HG03025 (cell line): Measurements from ENCODE around the gene SLC6A6.

Experiments used
- ATAC-seq: cut with Tn5 transposase; IDR thresholded peaks from one replicate; pipeline ENCODE4 v1.9.1; 2021; ENCODE audit warnings: mild to moderate bottlenecking, moderate library complexity; ENCODE audit not compliant: unreplicated experiment, low FRiP score

The SLC6A6 gene

GRCh38 chr3:14414846-14415464, 12.5 kb downstream of the SLC6A6 start:
- no peak for ATAC-seq

GRCh38 chr3:14415501-14415900, 13.1 kb downstream of the SLC6A6 start:
- ATAC-seq, result no peak

- ATAC-seq, result no peak
These were observed 14.0 kb downstream of the SLC6A6 start for GRCh38 chr3:14416453-14416852.

DNA sequence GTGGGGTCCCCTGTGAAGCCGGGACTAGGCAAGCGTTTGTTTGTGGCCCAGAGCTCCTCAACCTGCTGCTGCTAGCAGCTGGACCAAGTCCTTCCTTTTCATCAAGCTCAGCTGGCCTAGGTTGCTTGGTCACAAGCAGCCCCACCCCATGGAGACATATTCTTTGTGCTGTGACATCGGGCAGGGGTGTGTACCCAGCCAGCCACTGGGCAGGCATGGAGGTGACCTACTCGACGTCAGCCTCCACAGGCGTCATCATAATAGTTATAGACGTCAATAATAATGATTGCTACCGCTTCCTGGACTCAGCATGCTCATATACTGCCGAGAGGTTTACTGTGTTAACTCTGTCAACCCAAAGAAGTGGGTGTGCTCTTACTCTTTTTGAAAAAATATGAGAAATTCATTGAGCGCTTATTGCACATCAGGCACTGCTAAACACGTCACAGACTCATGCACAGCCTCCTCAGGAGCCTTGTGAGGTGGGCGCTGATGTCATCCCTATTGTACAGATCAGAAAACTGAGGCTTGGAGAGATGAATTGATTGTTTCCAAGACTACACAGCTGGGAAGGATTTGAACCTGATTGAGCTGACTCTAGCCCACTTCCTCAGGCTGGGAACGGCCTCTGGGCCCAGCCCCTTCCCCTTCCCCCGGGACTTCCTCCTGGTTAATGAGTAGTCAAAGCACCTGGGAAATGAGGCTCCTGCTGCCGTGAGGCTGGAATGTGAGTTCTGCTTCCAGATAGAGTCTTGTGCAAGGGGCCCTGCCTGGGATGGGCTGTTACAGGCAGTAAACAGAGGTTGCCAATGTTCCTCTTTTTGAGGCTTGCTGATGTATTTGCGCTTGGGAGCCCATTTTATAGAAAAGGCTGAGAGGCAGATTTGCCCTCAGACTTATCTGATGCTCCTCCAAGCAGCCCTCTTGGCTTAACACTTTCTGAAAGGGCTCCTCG, 16.2 kb downstream of the SLC6A6 start:
- no peak for ATAC-seq

DNA sequence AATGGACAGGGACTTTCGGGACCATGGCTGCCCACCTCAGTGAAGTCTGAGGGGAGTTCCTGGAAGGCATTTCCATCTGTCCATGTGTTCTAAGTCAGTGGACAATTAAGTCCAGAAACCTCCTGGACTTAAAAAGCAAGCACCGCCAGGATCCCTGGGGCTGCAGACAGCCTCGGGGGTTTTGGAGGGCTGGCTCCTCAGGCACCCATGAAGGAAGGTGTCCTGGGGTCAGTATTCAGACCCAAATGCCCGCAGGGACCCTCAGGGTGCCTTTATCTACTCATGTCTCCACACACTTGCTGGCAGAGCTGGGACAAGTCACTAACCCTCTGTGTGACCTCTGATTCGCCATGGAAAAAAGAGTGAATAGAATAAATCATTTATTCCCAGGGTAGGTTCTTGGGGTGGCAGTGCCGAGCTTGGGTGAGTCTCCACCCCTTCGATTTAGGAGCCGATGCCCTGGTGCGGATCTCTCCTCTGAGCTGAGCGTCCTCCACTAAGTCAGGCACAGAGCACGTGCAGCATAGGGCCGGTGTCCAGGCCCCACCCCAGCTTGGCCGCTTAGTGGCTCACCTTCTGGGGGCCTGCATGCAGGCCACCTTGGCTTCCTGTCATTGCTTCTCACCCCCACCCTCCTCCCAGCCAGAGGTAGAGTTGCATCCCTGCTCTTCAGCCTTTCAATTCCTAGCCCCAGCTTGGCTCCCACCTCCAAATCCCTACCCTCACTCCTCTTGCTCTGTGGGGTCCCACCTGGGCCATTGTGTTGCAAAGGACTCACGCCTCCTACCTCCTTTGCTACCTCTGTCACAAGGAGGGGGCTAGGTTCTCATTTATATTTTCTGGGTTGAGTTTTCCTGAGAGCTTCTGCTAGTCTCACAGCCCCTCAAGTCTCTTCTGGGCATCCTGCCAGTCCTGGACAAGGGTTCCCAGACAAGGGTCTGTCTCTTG, 19.9 kb downstream of the SLC6A6 start:
- no peak for ATAC-seq

GRCh38 chr3:14423197-14423743, 20.9 kb downstream of the SLC6A6 start:
- ATAC-seq, result no peak

- no peak for ATAC-seq
These were observed 21.6 kb downstream of the SLC6A6 start for GRCh38 chr3:14423963-14424362.

DNA sequence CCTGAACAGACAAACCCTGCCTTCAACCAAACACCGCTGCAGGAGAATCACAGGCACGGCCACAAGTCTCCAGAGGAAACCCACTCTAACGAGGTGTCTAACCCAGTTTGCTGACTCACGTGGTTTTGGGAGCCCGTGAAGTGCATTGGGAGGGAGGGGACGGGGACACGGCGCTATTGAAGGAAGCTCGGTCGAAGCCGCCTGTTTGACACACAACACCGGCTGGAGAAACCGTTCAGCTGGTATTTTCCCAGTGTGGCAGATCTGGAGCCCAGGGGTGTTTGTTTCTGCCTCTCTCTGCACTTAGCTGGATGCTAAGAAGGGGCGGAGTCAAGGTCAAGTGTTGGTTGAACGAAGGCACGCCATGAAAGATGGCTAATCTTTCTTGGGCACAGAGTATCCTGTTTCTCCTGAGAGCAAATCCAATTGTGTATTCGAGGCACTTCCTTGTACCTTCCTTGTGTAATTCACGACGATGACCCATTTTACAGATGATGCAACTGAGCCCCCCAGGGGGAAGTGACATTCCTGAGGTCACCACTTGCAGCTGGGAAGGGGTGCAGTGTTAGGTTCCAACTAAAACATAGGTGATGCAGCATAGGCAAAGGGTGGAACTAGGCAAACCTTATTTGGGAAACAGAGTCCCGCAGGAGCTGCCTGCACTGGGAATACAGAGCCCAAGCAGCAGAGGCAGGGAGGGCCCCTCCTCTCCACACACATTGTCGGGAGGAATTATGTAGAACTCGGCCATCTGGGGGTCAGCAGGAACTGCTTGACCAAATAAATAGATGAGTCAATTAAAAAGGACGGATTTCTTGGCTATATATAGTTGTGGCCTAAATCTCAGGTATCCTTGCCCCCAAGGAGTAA, 22.5 kb downstream of the SLC6A6 start:
- ATAC-seq, result no peak

GRCh38 chr3:14425581-14426304, 23.3 kb downstream of the SLC6A6 start:
- ATAC-seq, result no peak

GRCh38 chr3:14426305-14426620, 23.9 kb downstream of the SLC6A6 start:
- ATAC-seq, result no peak

DNA sequence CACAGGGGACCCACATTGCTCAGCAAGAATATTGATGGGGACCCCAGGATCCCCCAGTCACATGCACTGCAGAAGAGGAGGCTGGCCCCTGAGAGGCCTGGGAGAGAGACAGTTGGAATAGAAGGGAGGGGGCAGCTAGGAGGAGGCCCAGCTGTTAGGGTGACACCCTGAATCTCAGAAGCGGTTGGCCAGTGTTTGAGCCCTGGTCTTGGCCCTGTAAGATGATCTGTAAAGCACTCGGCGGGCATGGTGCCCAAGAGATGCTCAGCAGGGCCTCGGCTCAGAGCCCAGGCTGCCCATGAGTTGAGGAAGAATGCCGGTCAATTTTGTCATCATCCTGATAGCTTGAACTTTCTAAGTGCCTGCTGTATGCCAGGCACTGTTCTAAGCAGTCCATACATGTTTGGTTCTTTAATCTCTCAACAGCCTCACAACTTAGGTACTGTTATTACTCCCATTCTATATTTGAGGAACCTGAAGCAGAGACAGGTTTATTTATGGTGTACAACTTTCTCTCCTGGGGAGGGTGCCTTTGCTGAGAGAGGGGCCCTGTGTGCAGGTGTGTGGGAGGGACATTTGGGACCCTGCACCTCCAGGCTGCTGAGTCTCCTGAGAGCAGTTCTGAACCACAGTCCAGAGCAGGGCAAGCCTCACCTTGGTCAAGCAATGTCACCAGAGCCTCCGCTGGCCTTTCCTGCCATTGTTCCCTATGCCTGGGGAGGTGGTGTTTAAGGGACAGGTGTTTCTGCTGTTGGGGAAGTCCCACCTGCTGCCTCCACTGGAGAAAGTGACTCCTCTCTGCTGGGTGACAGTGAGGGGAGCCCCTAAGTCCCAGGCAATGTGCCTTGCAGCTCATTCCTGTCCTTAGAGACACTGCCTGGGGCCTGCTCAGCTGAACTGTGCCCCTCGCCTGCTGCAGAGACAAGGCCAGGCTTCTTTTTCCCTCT, 26.0 kb downstream of the SLC6A6 start:
- no peak for ATAC-seq

DNA sequence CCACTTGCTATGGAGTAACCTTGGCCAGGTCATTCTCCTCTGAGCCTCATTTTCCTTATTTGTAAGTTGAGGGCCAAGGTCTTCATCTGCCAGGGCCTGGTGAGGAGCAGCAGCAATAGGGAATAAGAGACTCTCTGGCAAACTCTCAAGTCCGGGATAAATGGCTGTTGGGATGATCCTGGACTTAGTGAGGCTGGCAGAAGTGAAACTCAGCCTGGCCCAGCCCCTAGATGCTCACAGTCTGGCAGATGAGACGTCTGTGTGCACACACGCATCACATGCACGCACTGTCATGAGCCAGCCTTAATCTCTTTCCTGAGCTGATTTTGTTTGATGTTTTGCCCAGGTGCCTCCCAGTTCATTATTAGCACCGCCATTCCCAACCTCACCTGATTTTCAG, 26.8 kb downstream of the SLC6A6 start:
- ATAC-seq, result no peak

GRCh38 chr3:14429640-14430039, 27.2 kb downstream of the SLC6A6 start:
- ATAC-seq, result no peak

DNA sequence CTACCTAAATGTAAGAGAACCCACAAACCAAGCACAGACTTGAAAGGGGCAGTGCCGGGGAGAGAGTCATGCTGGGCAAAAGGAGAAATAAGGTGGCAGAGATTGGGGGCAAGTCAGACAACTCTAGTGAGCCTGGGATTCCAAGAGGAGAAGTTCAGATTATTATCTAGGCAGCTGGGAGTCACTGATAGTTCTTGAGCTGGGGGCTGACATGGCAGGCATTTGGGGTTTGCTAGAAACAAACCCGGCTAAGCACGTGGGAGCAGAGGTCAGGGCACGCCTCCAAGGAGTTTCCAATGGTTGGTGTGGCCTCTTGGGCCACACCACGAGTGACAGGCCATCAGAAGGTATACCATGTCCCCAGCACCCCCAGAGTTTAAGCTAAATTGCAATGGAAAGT, 27.6 kb downstream of the SLC6A6 start:
- ATAC-seq, result no peak

DNA sequence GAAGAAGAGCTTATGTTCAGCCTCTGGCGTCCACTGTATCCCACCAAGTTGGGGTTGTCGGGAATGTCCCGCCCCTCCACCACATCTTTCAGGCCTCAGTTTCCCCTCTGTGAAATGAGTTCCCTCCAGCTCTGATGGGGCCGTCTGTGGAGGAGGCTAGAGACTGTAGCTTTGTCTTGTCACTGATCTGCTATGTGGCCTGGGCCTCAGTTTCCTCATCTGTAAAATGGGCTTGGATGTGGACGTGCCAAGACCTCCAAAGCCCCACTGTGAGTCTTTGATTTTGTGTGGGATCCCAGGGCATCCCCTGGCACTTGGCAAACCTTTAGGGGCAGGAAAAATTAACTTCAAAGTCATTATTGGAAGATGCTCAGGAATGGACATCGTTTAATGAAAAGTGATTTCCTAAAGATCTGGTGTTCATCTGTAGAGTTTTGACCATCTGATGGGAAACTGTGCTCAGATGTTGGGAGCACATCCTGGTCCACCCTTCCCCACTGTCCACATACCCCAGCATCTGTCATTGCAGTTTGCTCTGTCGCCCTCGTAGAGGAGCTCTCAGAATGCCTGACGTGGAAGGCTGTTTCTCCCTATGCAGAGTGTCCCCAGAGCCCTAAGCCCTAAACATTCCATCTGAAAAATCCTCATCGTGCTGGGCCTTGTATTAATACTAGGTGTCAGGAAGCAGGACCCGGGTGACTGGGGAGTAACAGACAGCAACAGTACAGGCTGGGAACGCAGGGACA, 28.5 kb downstream of the SLC6A6 start:
- no peak for ATAC-seq

DNA sequence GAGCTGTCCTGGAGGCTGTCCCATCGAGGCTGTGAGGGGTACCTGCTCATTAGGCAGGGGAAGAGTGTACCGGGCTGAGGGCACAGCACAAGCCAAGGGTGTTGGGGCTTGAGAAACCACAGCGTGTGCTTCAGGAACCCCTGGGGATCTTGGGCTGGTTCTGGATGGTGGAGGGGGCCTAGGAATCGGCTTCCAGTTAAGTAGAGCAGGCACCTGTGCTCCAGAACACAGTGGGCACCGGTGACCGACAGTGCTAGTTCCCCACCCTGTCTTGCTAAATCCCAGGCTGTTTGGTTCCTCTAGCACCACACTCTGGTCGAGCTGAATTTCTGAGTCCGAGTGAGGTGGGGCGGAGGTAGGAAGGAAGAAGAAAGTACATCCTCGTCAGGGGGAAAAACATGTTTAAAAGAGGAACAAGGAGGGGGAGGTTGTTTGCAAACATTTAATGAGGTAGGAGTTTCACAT, 29.1 kb downstream of the SLC6A6 start:
- ATAC-seq, result peak; percentile 37
